GM18498 (cell line): ENCODE measurements around the gene ZNF558.
A peak's percentile ranks its signal among the peaks of the same experiment; 100 is the strongest.

Source experiments
- ATAC-seq: cut with Tn5 transposase; IDR thresholded peaks from one replicate; pipeline ENCODE4 v1.9.1; 2021; ENCODE audit warnings: mild to moderate bottlenecking, moderate library complexity; ENCODE audit not compliant: unreplicated experiment

ZNF558 gene

DNA sequence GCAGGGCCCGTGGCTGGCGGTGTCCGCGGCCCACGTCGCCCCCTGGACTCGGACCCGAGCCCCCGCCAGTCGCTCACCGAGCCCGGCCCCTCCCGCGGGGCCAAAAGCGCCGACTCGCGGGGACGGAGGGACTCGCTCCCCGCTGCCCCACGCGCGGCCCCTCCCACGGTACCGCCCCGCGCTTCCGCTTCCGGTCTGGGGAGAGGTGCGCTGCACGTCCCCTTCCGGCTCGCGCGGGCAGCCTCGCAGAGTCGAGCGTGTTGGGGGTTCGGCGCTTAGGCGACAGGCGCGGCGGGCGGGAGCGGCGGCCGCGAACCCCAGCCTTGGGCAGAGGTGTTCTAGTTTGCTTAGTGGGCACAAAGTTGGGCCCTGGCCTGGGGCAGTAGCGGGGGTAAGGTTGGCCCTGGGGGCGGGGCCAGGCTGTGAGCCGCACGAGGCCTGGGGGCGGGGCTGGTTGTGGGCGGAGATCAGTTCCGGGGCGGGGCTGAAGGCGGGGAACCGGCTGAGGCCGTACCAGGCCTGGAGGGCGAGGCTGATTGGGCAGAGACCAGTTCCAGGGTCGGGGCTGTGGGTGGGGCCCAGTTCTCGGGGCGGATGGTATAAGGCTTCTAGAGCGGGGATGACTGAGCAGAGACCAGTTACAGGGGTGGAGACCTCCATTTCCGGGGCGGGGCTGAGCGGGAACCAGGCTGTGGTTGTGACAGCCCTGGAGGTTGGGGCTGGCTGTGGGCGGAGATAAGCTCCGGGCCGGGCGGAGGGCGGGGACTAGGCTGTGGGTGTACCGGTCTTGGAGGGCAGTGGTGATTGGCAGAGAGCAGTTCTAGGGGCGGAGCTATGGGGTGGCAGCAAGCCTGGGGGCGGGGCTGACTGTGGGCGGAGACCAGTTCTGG lies at the start of gene ZNF558, which contains the start of gene MBD3L1:
Gene ZNF558 (minus strand): TSS at position 173 of the 890 bp plus-strand sequence. CDS start 9,645 bp downstream, outside the sequence.
Gene MBD3L1 (plus strand): TSS at position 246 of the 890 bp plus-strand sequence. CDS start 10,302 bp downstream, outside the sequence.
- ATAC-seq: peak; percentile 90

DNA sequence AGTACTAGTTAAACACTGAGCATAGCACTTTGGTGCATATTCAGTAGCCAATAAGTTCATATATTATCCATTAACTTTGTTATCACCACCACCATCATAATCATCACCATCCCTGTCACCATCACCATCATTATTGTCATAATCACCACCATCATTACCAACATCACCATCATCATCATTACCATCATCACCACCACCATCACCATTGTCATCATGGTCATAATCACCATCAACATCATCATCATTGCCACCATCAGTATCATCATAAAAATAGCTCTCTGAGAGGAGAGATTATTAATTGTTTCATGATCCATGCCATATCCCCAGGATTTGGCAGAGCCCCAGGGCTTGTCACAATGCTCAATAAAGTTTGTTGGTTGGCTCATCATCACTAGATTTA lies 49.4 kb upstream of the ZNF558 start:
- ATAC-seq: no peak

- ATAC-seq: no peak
Measured at GRCh38 chr19:8880868-8881488, 48.9 kb upstream of the ZNF558 start.

DNA sequence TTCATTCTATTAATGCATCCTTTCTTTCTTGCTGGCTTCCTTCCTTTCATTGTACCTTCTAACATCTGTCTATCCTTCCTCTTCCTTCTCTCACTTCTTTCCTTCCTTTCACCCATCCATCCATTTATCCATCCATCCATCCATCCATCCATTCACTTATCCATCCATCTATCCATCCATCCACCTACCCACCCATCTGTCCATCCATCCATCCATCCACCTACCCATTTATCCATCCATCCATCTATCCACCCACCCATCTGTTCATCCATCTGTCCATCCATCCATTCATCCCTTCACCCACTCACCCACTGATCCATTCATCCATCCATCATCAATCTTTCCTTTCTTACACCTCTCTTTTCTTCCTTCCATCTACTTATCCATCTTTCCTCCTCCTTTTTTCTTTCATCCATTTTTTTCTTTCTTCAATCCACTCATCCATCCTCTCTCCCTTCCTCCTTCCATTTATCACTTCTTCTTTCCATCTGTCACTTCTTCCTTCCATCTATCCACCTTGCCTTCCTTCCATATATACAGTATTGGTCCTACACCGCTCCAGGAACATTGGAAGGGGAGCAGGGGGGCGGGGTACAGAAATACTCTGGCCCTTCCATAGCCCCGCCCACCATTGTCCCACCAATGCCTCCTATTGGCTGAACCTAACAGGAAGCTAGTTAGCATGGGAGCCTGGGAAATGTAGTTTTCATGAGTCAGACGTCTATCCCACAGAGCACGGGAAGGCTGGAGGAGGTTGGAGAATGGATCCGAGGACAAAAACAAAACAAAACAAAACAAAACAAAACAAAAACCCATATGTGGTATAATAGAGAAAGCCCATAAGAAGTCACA lies 46.0 kb upstream of the ZNF558 start:
- no peak for ATAC-seq

GRCh38 chr19:8866344-8866743 lies 34.2 kb upstream of the ZNF558 start:
- ATAC-seq: no peak

DNA sequence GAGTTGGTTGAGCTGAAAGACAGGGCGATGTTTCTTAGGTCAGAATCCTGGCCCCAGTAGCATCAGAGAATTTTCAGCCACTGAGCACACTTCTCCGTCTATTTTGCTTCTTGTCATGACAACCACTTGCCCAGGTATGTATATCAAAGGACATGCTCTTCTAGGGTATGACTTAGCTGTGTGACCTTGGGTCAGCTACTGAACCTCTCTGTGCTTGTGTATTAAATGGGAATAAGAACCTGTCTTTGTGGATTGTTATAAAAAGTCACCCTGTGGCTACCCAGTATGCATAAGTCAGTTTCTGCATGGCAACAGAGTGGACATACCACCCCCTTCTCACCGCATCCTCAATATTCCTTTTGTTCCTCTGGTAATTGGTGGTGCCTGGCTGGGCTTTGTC lies 26.2 kb upstream of the ZNF558 start:
- ATAC-seq: no peak

- no peak for ATAC-seq
Measured at GRCh38 chr19:8850488-8850887, 18.4 kb upstream of the ZNF558 start.

DNA sequence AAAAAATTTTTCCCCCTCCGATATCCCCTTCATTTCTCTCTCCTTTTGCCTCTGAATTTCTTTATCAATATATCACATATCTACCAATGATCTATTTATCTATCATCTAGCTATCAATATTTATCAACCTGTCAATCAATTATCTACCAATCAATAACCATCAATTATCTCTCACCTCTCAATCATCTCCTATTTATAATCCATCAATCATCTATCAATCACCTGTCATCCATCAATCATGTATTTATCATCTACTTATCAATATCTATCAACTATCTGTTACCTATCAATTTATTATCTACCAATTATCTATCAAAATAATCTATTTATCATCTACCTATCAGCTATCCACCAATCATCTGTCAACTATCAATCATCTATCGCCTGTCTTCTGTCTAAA lies 17.1 kb upstream of the ZNF558 start:
- ATAC-seq: no peak

DNA sequence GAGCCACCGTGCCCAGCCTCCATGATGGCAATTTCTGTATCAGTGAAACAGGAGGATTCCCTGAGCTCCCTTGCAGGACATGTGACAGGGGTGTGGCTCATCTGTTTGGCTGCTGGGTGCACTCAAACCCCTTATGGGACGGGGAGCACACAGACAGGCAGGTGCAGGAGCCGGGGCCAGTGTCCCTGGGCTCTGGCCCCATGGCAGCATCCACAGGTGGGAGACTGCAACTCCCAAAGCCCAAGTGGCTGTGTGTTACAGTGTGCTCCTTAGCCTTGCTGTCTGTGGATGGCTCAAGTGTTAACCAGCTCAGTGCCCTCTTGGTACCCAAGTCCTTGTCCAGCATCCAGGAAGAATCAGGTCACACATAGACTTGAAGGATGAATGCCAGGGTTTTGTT lies 14.7 kb upstream of the ZNF558 start:
- ATAC-seq: no peak

DNA sequence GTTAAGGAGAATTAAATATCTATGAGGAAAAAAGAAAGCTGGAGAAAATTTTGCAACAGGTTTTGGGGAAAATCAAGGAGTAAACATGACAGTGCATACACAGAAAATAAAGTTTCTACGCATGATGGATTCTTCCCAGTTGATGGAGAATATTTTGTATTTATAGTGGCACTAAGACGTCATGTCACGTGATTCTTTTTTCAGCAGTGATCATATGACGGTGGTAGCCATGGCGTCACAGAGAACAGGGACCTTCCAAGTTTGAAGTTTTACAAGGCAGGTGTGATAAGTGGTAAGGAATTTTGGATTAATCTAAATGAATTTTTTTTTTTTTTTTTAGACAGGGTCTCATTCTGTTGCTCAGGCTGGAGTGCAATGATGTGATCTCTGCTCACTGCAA lies 8.6 kb upstream of the ZNF558 start:
- ATAC-seq: no peak

GRCh38 chr19:8835877-8836276 lies 3.8 kb upstream of the ZNF558 start:
- ATAC-seq: no peak

DNA sequence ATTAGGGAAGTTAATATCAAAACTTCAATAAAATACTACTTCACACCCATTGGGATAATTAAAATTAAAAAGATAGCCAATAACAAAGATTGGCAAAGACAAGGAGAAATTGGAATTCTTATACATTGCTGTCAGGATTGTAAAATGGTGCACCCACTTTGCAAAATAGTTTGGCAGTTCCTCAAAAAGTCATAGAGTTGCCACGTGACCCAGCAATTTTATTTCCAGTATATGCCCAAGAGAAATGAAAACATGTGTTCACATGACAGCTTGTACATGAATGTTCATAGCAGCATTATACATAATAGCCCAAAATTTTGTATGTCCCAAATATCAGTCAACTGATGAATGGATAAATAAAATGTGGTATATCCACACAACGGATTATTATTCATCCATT lies 3.3 kb upstream of the ZNF558 start:
- no peak for ATAC-seq

- peak; percentile 23 for ATAC-seq
Measured at GRCh38 chr19:8831832-8832131, 322 bp downstream of the ZNF558 start.

DNA sequence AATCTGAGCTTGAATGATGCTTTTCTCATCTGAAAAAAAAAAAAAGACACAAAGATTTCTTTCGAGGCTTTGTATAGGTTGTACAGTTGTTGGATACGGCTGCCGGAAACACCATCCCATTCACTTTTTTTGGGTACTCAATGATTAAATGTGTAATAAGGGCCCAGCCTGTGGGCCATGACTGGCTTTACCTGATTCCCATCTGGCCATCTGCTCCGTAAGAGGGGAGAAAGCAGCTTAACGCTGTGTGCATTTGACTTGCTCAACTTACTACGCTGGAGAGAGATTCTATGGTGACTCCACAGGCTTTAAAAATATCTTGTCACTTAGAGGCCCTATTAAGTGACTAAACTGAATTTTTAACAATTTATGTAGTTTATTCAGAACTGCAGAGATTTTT lies 731 bp downstream of the ZNF558 start:
- no peak for ATAC-seq

DNA sequence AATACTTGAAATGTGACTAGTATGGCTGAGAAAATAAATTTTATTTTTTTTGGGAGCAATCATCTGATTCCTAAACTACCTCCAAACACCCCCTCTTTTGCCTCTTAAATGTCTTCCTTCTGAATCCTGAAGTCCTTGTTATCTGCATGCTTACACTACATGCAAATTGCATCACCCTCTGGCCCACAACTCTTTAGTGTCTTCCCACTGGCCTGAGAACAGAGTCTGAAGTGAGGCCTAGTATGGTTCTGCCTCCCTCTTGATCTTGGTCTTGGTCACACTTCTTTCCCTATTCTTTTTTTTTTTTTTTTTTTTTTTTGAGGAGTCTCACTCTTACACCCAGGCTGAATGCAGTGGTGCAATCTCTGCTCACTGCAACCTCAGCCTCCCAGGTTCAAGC lies 4.8 kb downstream of the ZNF558 start:
- ATAC-seq: no peak

DNA sequence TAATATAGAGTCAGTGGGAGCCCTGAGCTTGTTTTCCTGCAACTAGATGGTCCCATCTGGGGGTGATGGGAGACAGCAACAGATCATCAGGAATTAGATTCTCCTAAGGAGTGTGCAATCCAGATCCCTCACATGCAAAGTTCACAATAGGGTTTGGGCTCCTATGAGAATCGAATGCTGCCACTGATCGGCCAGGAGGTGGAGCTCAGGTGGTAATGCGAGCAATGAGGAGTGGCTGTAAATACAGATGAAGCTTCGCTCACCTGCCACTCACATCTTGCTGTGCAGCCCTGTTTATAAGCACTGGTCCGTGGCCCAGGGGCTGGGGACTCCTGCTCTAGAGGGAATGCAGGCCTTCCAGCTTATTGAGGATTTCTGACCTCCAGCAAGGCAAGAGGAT lies 5.7 kb downstream of the ZNF558 start:
- no peak for ATAC-seq

GRCh38 chr19:8821748-8822241 lies 10.3 kb downstream of the ZNF558 start:
- no peak for ATAC-seq

DNA sequence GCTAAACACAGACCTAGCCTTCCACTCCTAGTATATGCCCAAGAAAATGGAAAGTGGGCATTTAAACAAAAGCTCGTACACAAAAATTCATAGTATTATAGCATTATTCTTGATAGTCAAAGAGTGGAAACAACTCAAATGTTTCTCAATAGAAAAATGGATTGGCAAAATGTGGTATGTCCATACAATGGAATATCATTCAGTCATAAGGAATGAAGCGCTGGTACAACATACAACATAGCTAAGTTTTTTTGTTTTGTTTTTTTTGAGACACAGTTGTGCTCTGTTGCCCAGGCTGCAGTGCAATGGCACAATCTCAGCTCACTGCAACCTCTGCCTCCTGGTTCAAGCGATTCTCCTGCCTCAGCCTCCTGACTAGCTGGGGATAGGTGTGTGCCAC lies 11.9 kb downstream of the ZNF558 start:
- no peak for ATAC-seq

- no peak for ATAC-seq
Measured at GRCh38 chr19:8815780-8816179, 16.3 kb downstream of the ZNF558 start.

- ATAC-seq: no peak
Measured at GRCh38 chr19:8814176-8814575, 17.9 kb downstream of the ZNF558 start.
